AG09309 (cell line): ENCODE results near the gene HAUS3.

Source experiments
- DNase-seq: peaks from one replicate; pipeline ENCODE4 v3.0.0-alpha.2; 2010; ENCODE audit warnings: low read depth
- H3K4me3 ChIP-seq: 2 replicates; pipeline ENCODE4 v1.5.1; 2011; ENCODE audit warnings: mild to moderate bottlenecking, low read depth, low read length, moderate library complexity; ENCODE audit not compliant: control insufficient read depth
- TF ChIP-seq, protein P1 (sequence below): IDR thresholded peaks from 2 replicates; pipeline ENCODE4 v1.5.1; 2011; ENCODE audit warnings: mild to moderate bottlenecking, low read depth, low read length, inconsistent platforms; ENCODE audit not compliant: insufficient read depth, control insufficient read depth; ENCODE audit errors: missing control alignments

HAUS3 gene

DNA sequence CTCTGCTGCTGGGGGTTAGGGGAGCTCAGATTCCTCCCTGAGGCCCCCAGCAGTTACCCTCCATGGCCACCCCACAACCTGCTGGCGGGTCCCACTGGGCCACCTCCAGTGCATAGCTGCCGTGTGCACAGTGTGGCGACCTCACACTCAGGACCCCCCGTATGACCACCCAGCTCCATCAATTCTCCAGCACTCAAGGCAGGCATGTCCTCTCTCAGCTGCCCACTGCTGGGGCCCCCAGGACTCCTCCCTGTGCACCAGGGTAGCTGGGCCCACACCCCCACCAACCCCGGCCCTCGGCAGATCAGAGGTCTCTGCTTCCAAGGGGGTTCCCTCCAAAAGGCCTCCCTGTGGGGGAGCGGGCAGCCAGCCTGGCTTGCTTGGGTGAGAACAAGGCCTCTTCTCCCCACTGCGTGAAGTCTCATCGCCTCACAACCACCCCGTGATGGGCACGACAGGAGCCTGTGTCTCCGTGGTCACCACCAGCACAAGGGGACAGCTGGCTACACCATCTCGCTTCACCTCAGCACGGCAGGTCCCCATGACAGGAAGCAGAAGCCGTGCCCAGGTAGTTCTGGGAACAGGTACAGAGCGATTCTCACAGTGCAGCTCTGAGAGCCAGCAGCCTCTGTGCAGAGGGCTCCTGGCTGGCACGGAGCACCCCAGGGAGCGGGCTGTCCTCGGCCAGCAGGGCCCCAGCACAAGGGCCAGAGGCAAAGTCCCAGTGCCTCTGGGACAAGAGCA is 4.6 kb upstream of the HAUS3 start:
- DNase-seq = no peak
- no peak overlapping the region for H3K4me3 ChIP-seq
- TF ChIP-seq, protein P1, sequence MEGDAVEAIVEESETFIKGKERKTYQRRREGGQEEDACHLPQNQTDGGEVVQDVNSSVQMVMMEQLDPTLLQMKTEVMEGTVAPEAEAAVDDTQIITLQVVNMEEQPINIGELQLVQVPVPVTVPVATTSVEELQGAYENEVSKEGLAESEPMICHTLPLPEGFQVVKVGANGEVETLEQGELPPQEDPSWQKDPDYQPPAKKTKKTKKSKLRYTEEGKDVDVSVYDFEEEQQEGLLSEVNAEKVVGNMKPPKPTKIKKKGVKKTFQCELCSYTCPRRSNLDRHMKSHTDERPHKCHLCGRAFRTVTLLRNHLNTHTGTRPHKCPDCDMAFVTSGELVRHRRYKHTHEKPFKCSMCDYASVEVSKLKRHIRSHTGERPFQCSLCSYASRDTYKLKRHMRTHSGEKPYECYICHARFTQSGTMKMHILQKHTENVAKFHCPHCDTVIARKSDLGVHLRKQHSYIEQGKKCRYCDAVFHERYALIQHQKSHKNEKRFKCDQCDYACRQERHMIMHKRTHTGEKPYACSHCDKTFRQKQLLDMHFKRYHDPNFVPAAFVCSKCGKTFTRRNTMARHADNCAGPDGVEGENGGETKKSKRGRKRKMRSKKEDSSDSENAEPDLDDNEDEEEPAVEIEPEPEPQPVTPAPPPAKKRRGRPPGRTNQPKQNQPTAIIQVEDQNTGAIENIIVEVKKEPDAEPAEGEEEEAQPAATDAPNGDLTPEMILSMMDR = no peak

DNA sequence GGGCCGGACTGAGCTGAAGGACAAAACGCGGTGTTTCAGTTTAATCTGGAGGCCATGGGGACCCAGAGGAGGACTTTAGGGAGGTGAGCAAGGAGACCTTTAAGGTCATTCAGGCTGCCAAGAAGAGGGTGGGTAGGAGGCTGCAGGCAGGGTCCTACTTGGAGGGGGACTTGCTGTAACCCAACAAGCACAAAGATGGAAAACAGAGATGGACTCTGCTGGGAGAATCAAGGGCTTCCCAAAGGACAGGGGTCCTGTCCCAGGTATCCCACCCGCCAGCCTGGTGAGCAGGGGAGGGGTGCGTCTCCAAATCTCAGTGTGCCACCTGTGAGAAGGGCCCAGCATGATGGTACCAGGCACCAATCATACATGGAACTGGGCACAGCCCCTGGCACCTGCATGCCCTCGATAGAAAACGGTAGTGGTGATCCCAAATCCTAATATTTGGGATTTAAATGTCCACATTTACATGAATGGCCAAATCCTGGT is 3.9 kb upstream of the HAUS3 start:
- TF ChIP-seq, protein P1 = no peak
- no peak overlapping the region for H3K4me3 ChIP-seq
- no peak for DNase-seq

DNA sequence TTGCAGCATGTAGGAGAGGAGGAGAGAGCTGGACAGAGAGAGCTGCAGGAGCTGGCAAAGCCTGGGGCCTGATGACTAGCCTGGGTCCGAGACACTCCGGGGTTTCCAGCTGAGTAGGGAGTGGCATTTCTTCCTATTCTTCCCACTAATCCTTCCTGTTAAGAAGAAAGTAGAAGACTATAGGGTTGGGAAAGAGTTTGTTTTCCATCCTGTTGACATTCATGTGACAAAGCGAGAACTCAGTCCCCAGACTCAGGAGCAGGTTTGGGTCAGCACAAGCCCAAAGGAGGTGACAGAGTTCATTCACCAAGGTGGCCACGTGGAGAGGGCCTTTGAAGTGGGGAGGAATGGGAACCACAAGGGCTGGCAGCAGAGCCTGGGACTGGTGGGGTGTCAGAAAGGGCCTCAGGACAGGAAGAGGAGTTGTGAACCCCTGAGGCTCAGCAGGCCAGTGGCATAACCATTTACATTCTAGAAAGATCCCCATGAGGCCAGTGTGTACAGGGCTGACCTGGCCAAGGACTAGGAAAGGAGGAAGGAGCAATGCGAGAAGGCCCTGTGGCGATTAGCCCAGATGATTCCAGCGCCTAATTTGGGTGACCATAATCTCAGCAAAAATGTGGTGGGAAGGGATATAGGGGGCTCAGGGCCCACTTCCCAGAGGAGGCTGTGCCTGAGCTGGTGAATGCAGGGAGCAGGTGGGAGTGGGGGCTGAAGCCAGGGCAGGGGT is 3.3 kb upstream of the HAUS3 start:
- TF ChIP-seq, protein P1 = no peak
- no peak for DNase-seq
- no peak overlapping the region for H3K4me3 ChIP-seq

DNA sequence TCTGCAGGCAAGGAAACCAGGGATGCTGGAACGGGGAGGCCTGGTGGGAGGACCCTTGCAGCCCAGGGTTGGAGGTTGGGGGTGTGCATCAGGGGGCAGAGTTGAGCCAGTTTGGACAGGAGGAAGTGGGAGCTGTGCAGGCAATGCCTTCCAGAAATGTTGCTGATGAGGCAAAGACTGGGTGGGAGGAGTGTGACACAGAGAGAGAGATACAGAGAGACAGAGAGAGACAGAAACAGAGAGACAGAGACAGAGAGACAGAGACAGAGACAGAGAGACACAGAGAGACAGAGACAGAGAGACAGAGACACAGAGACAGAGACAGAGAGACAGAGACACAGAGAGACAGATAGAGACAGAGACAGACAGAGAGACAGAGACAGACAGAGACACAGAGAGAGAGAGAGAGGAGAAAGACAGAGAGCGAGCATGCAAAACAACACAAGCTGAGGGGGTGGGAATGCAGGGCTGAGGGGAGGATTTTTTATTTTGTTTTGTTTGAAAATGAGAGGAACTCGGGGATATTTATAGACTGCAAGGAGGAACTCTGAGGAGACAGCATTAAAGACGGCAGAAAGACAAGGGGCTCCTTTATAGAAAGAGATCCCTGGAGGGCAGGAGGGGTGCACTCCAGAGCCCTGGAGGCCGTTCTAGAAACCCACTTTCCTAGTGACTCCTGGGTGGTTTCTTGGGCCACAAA is 1.9 kb upstream of the HAUS3 start:
- TF ChIP-seq, protein P1 = peak; percentile 26
- no peak for DNase-seq
- H3K4me3 ChIP-seq = no peak overlapping the region

DNA sequence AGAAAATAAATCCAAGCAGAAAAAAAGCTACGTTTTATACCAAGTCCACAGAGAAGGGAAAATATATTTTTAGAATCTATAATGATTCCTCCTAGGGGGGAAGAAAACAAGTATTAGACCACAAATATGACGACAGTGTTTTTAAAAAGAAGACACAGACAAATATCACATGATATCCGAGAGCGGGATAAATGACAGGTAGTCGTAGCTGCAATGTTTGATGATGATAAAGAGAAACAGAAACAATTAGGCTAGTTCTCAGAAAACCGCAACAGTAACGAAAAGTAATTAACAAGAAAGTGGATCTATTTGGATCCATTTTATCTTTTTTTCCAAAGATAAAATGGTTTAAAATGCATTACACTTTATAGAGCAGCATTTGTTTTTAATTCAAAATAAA is 918 bp downstream of the HAUS3 start:
- TF ChIP-seq, protein P1 = no peak
- peak overlapping the region; percentile 99 for H3K4me3 ChIP-seq
- DNase-seq = no peak

DNA sequence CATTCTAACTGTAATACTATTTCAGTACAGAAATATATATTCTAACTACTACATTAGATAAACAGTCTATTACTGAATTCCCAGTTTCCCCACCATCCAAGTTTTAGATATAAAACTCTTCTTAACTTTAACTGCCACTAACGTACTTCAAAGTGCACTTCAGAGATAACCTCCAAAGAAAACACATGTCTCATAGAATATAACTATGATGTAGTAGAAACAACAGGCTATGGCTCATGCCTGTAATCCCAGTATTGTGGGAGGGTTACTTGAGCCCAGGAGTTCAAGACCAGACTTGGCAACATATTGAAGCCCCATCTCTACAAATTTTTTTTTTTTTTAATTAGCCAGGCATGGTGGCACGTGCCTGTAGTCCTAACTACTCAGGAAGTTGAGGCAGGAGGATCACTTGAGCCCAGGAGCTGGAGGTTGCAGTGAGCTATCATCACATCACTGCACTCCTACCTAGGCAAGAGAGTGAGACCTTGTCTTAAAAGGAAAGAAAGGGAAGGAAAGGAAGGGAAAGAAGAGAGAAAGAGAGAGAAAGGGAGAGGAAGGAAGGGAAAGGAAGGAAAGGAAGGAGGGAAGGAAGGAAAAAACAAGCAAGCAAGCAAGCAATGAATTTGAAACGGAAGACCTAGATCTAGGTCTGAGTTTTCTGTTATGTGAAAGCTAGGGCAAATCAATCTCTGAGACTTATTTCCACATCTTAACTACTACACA is 4.8 kb downstream of the HAUS3 start:
- no peak overlapping the region for H3K4me3 ChIP-seq
- no peak for DNase-seq
- TF ChIP-seq, protein P1 = no peak
